Measurements from ENCODE around the gene PARK7.

The PARK7 gene

GRCh38 chr1:7985851-7986612, 24.5 kb downstream of the PARK7 start:
- DNase-seq, result no peak

- DNase-seq, result no peak
These were observed 26.0 kb downstream of the PARK7 start for GRCh38 chr1:7987528-7987927.

GRCh38 chr1:7988576-7988975, 27.1 kb downstream of the PARK7 start:
- no peak for DNase-seq

GRCh38 chr1:7989762-7990428, 28.4 kb downstream of the PARK7 start:
- DNase-seq, result no peak

GRCh38 chr1:7991504-7992440, 30.3 kb downstream of the PARK7 start:
- DNase-seq, result no peak

GRCh38 chr1:7992885-7993284, 31.4 kb downstream of the PARK7 start:
- no peak for DNase-seq

- DNase-seq, result no peak
These were observed 32.3 kb downstream of the PARK7 start for GRCh38 chr1:7993593-7994479.

- no peak for DNase-seq
These were observed 33.3 kb downstream of the PARK7 start for GRCh38 chr1:7994827-7995226.

- no peak for DNase-seq
These were observed 33.9 kb downstream of the PARK7 start for GRCh38 chr1:7995437-7995836.

- DNase-seq, result no peak
These were observed 40.9 kb downstream of the PARK7 start for GRCh38 chr1:8002329-8002910.

GRCh38 chr1:8002921-8003320, 41.4 kb downstream of the PARK7 start:
- DNase-seq, result no peak

GRCh38 chr1:8003438-8004112, 42.1 kb downstream of the PARK7 start:
- DNase-seq, result no peak

- no peak for DNase-seq
These were observed 42.7 kb downstream of the PARK7 start for GRCh38 chr1:8004113-8004802.

GRCh38 chr1:8004803-8005573, 43.5 kb downstream of the PARK7 start:
- no peak for DNase-seq

GRCh38 chr1:8006037-8006963, 44.8 kb downstream of the PARK7 start:
- DNase-seq, result no peak

GRCh38 chr1:8009043-8010002, 47.8 kb downstream of the PARK7 start:
- no peak for DNase-seq

- no peak for DNase-seq
These were observed 48.7 kb downstream of the PARK7 start for GRCh38 chr1:8010080-8010664.
